ENCODE data around the gene CLN6.
A peak's percentile ranks its signal among the peaks of the same experiment; 100 is the strongest.
"Not testable (repeated sequence)": the region's sequence is repeated elsewhere in the genome, so short reads cannot be mapped to it uniquely, and the experiment has no call there.

Gene CLN6

GRCh38 chr15:68221530-68222431 lies 7.7 kb downstream of the CLN6 start:
- not testable (repeated sequence) for DNase-seq

DNA sequence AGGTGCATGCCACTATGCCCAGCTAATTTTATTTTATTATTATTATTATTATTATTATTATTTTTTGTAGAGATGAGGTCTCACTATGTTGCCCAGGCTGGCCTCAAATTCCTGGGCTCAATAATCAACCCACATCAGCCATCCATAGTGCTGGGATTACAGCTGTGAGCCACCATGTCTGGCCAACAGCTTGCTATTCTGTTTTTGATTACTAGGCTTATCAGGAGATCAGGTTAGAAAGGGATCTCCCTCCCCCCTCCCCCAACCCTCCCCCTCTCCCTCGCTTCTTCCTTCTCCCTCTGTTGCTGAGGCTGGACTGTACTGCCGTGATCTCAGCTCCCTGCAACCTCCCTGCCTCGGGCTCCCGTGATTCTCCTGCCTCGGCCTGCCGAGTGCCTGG lies 8.6 kb downstream of the CLN6 start:
- DNase-seq = no peak

GRCh38 chr15:68220489-68220888 lies 9.0 kb downstream of the CLN6 start:
- DNase-seq = no peak

- no peak for DNase-seq
Observed at GRCh38 chr15:68218847-68219798, 10.4 kb downstream of the CLN6 start.

- no peak for DNase-seq
Observed at GRCh38 chr15:68218331-68218730, 11.2 kb downstream of the CLN6 start.

- DNase-seq = no peak
Observed at GRCh38 chr15:68217341-68217740, 12.2 kb downstream of the CLN6 start.

DNA sequence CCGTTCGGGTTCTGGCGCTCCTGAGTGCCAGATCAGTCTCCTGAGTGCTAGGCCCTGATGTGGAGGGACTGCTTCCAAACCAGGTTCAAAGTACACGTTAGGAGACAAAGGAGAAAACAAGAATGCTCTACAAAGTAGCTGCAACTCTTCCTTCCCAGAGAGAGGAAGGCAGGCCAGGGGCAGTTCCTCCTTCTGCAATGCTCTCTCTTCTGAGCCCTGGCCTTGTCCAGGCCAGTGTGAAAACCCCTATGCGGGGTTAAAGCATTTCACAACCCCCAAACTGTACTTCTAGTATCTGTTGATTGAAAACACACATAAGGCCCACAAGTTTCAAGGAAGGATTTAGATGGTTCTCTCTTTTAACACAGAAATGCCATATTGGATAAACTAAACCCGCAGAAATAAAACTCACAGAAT lies 14.7 kb downstream of the CLN6 start:
- no peak for DNase-seq

- no peak for DNase-seq
Observed at GRCh38 chr15:68213991-68214837, 15.3 kb downstream of the CLN6 start.

DNA sequence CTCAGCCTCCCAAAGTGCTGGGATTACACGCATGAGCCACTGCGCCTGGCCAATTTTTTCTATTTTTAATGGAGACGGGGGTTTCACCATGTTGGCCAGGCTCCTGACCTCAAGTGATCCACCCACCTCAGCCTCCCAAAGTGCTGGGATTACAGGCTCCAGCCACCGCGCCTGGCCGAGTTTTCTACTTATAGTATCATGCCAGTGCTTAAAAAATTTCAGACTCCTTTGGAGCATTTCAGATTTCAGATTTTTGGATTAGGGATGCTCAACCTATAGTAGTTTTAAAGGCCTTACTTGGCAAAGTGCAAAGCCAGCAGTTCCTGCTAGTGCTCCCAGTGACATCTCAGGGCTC lies 16.1 kb downstream of the CLN6 start:
- not testable (repeated sequence) for DNase-seq

GRCh38 chr15:68211656-68212320 lies 17.7 kb downstream of the CLN6 start:
- DNase-seq = no peak

GRCh38 chr15:68210821-68211655 lies 18.5 kb downstream of the CLN6 start:
- DNase-seq = peak; percentile 47

DNA sequence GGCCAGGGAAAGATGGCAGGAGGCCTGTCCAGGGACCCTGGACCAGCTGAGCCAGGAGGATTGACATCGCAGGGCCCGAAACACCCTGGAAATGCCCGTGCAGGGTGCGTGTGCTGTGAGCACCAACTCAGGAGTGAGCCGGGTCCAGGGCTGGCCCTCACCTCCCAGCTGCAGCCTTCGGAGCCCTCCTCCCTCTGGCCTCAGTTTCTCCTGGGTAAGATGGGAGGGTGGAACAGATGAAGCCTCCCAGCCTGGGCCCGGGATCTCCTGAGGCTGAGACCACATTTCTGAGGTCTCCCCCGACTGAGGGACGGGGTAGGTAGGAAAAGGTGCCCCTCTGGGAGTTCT lies 19.1 kb downstream of the CLN6 start:
- DNase-seq = no peak

DNA sequence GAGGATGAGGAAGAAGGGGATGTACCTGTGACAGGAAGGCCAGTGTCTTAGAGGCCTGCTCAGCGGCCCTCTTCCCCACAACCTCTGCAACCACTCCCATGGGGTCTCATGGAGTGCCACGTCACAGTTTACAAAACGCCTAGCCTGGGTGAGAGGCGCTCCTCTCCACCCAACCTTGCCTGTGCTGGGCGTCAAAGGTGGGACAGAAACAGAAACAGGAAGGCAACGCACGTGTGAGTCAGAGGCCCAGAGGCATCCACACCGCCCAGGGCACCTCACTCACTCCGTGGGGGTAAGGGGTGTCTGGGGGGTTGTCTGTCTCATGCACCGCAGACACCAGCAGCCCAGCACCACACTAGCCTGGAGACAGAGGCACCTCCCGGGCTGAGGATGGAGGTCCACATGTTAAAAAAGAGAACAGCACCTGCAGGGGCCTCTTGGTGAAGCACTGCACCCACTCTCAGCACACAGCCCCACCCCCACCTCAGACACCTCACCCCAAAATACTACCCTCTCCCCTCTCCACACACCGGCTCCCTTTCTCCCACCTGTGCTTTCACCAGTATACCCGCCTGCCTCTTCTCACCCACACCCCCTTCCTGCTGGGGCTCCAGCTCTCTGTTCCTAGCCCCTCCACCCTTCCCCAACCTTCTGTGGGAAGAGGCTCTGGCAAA lies 19.7 kb downstream of the CLN6 start:
- DNase-seq = peak; percentile 57

DNA sequence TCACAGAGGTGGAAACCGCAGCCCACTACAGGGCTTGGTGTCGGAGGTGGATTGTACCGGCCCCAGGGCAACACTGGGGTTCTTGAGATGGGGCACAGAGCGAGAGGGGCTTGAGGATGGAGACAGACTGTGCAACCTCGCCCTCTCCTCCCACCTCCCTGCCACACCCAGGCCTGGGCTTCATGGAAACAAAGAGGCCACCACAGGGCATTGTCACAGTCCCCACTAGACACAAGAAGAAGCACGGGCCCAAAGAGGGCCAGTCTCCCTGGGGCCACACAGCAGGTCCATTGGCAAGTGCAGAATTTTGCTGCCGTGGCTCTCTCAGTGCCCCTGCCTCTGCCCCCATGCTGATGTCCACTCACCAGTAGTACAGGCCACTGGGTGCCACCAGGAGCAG lies 20.3 kb downstream of the CLN6 start:
- DNase-seq = no peak

DNA sequence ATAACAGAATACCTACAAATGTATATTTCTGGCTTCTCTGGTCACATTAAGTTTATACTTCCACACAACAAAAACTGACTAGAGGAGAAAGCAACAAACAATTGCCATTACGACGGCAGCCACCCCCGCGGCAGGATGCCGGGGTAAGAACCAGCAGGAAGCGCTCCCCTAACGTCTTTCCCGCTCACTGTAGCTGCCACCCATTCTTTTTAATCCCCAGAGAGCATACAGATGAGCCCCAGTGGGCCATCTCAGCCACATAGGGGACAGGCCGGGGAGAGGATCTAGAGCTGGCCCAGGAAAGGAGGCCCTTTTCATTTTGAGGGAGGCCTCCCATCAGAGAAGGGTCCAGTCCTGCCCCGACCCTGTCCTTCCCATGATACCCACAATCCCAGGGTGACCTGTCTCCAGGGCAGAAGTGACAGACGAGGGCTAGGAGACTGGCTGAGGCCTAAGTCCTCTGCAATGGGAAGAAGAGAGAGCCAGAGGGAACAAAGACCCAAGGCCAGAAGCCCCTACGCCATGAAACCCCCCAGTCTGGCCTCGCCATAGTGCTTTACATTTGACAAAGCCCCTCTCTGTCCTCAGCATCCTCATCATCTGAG lies 20.8 kb downstream of the CLN6 start:
- DNase-seq = no peak

- DNase-seq = no peak
Observed at GRCh38 chr15:68208136-68208535, 21.4 kb downstream of the CLN6 start.

DNA sequence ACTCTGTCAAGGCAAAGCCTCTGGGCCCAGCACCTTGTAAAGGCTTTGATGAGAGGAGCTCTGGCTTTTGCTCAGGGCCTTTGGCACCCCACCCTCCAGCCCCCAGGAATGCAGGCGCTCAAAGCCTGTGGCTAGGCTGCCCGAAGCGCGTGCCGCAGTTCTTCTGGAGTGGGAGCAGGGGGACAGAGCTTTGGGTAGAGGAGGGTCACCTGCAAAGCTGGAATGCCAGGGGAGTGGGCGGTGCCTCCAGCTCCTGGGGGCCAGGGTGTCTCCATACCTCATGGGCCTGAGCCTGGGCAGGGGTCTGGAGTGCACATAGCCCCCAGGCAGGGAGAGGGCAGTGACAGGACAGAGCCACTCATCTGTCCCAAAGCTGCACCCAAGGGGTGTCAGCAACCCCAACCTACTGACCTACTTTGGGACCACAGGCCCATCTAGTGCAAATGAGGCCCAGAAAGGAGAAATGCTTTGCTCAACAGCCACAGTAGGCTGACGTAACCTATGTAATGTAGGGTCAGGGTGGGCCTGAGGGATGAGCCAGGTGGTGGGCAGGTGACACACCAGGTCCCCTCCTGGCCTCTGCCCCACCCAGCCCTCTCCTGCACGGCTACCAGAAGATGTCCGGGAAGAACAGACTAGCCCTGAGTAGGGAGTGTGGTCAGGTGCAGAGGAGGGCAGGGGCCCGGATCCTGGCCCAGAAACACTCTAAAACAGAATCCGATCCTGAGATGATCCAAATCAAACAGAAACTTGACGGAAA lies 22.2 kb downstream of the CLN6 start:
- DNase-seq = no peak

DNA sequence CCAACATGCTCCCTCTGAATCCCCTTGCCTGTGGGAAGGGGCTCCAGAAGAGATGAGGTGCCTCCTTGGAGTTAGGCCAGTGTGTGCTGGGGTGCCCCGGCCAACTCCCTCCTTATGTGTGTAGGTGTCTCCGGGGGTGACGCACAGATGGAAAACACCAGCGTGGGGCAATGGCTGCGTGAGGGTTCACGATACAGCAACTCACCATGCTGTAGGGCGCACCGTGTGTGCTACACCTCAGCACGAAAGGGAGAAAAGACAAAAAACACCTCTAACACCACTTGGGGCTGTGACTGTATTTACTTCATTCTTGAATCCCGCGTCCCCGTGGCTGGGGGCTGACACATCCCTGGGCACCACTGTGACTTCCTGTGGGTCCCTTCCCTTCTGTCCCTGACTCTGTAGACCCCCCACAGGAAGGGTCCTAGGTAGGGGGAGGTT lies 22.8 kb downstream of the CLN6 start:
- DNase-seq = no peak

DNA sequence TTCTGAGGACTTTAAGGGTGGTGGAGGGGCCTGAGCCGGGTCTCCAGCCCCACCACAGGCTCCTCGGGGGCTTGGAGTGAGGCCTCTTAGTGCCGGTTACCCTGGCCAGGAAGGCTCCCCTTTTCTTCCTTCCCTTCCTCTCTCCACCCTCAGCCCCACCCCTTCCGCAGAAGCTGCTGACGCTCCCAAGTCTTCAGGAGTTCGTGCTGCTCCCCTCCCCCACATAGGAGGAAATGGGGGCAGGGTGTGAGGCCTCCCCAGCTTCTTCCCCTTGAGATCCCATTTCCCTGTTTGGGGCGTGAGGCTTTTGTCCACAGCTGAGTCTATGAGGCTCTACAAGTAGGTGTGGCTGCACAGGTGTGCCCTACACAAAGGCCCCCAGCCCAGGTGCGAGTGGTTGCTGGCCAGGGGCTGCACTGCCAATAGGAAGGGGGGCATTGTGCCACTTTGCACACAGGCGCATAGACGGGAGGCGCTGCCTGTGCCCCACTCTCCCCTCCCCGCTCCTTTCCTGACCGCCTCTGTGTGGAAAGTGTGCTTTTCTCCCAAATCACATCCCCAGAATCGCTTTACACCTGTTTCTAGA lies 23.5 kb downstream of the CLN6 start:
- peak; percentile 41 for DNase-seq
